Urinary bladder (tissue), 4 donors: ENCODE results near the gene PACS1. TPM values are rescaled to one million over a fixed set of nuclear protein-coding genes. Genes with fewer than 3 reads are reported as not detected.

ENCODE experiments used
- DNase-seq: peaks from one replicate; pipeline ENCODE4 v3.0.0-alpha.2; 2015; ENCODE audit errors: extremely low spot score
- H3K27ac ChIP-seq: one replicate; pipeline ENCODE4 v1.5.1; 2013; ENCODE audit warnings: low read depth, mild to moderate bottlenecking, moderate library complexity
- H3K36me3 ChIP-seq: one replicate; pipeline ENCODE4 v1.6.1; 2013; ENCODE audit warnings: mild to moderate bottlenecking, moderate library complexity; ENCODE audit not compliant: insufficient read depth
- H3K4me1 ChIP-seq: one replicate; pipeline ENCODE4 v1.6.1; 2013; ENCODE audit warnings: mild to moderate bottlenecking, moderate library complexity; ENCODE audit not compliant: insufficient read depth
- H3K4me3 ChIP-seq: one replicate; pipeline ENCODE4 v1.5.1; 2013; ENCODE audit warnings: low read depth, low read length
- WGBS: extraction: QIAGEN DNeasy Blood & Tissue Kit; methylation state at CpG from one replicate; pipeline ENCODE4 v1.1.7; 2013; 5-methylcytosine and 5-hydroxymethylcytosine counted together
- polyA plus RNA-seq: library from polyadenylated mRNA; stranded (reverse); fragments of 200-250 nt; gene quantifications from one replicate; pipeline ENCODE4 v1.2.3, GENCODE V29; 2013
- total RNA-seq: library from RNA; depleted of rRNA; stranded (reverse); fragments of >200 nt; gene quantifications from one replicate; pipeline ENCODE4 v1.2.3, GENCODE V29; 2014
- donor health status: healthy with polysubstance abuse.
- donor health status: healthy.

Gene PACS1
- total and polyA plus RNA-seq, 2 donors: 41.3 to 42.3 TPM

- Histone ChIP-seq H3K27ac (no peak overlapping the region), H3K4me1 (no peaks in the 10 kb centered on the region), H3K36me3 (no peaks in the 10 kb centered on the region), H3K4me3 (no peak overlapping the region)
- no peak for DNase-seq
- WGBS: 74% methylated on average over 9 of the region's 9 CpGs
Observed at GRCh38 chr11:66221726-66222236, 151.7 kb downstream of the PACS1 start.

- no peaks in the 10 kb centered on the region for H3K4me1 ChIP-seq
- DNase-seq: peak; percentile 82
- no peaks in the 10 kb centered on the region for H3K36me3 ChIP-seq
- no peak overlapping the region for H3K27ac ChIP-seq
- WGBS: 24% methylated on average over 21 of the region's 21 CpGs
- H3K4me3 ChIP-seq: no peak overlapping the region
Observed at GRCh38 chr11:66222358-66223149, 152.5 kb downstream of the PACS1 start.

- DNase-seq: no peak
- no peak overlapping the region for H3K4me3 ChIP-seq
- WGBS: 94% methylated on average over 10 of the region's 10 CpGs
- no peaks in the 10 kb centered on the region for H3K4me1 ChIP-seq
- peaks cover 2% of the 10 kb centered on the region for H3K36me3 ChIP-seq
- H3K27ac ChIP-seq: no peak overlapping the region
Observed at GRCh38 chr11:66224226-66224855, 154.3 kb downstream of the PACS1 start.

- no peak overlapping the region for H3K4me3 ChIP-seq
- no peak overlapping the region for H3K27ac ChIP-seq
- 63% methylated on average over 2 of the region's 2 CpGs for WGBS
- H3K4me1 ChIP-seq: no peaks in the 10 kb centered on the region
- DNase-seq: no peak
- peaks cover 2% of the 10 kb centered on the region for H3K36me3 ChIP-seq
Observed at GRCh38 chr11:66225066-66225465, 155.0 kb downstream of the PACS1 start.

- peaks cover 2% of the 10 kb centered on the region for H3K36me3 ChIP-seq
- H3K4me3 ChIP-seq: no peak overlapping the region
- H3K27ac ChIP-seq: no peak overlapping the region
- H3K4me1 ChIP-seq: no peaks in the 10 kb centered on the region
- DNase-seq: no peak
Observed at GRCh38 chr11:66226101-66226500, 156.0 kb downstream of the PACS1 start.

- Histone ChIP-seq H3K36me3 (peaks cover 5% of the 10 kb centered on the region), H3K4me1 (no peaks in the 10 kb centered on the region), H3K4me3 (no peak overlapping the region), H3K27ac (no peak overlapping the region)
- WGBS: 89% methylated on average over 5 of the region's 5 CpGs
- no peak for DNase-seq
Observed at GRCh38 chr11:66227700-66228099, 157.6 kb downstream of the PACS1 start.

- no peak for DNase-seq
- WGBS: 88% methylated on average over 6 of the region's 6 CpGs
- no peak overlapping the region for H3K4me3 ChIP-seq
Observed at GRCh38 chr11:66228521-66228920, 158.4 kb downstream of the PACS1 start.

GRCh38 chr11:66230156-66230555, 160.1 kb downstream of the PACS1 start:
- DNase-seq: no peak
- Histone ChIP-seq H3K27ac (no peak overlapping the region), H3K36me3 (peaks cover 5% of the 10 kb centered on the region), H3K4me3 (no peak overlapping the region), H3K4me1 (no peaks in the 10 kb centered on the region)
- WGBS: 81% methylated on average over 6 of the region's 6 CpGs

More at GRCh38 chr11:66228521-66228920, 158.4 kb downstream of the PACS1 start:
- H3K4me1 ChIP-seq: no peaks in the 10 kb centered on the region
- H3K27ac ChIP-seq: no peak overlapping the region
- H3K36me3 ChIP-seq: peaks cover 5% of the 10 kb centered on the region

- 92% methylated on average over 14 of the region's 14 CpGs for WGBS
Observed at GRCh38 chr11:66230978-66231377, 160.9 kb downstream of the PACS1 start.

GRCh38 chr11:66231561-66231960, 161.5 kb downstream of the PACS1 start:
- 89% methylated on average over 7 of the region's 7 CpGs for WGBS
- no peak for DNase-seq
- peaks cover 5% of the 10 kb centered on the region for H3K36me3 ChIP-seq

More at GRCh38 chr11:66230978-66231377, 160.9 kb downstream of the PACS1 start:
- H3K36me3 ChIP-seq: peaks cover 5% of the 10 kb centered on the region
- H3K27ac ChIP-seq: no peak overlapping the region
- H3K4me3 ChIP-seq: no peak overlapping the region
- no peaks in the 10 kb centered on the region for H3K4me1 ChIP-seq
- no peak for DNase-seq

GRCh38 chr11:66232769-66233168, 162.7 kb downstream of the PACS1 start:
- H3K27ac ChIP-seq: no peak overlapping the region
- 92% methylated on average over 11 of the region's 11 CpGs for WGBS
- DNase-seq: no peak
- H3K4me1 ChIP-seq: no peaks in the 10 kb centered on the region
- peaks cover 5% of the 10 kb centered on the region for H3K36me3 ChIP-seq
- H3K4me3 ChIP-seq: no peak overlapping the region

More at GRCh38 chr11:66231561-66231960, 161.5 kb downstream of the PACS1 start:
- Histone ChIP-seq H3K4me1 (no peaks in the 10 kb centered on the region), H3K27ac (no peak overlapping the region), H3K4me3 (no peak overlapping the region)

GRCh38 chr11:66233301-66233700, 163.2 kb downstream of the PACS1 start:
- Histone ChIP-seq H3K27ac (no peak overlapping the region), H3K36me3 (peaks cover 3% of the 10 kb centered on the region), H3K4me1 (no peaks in the 10 kb centered on the region), H3K4me3 (no peak overlapping the region)
- no peak for DNase-seq
- WGBS: 94% methylated on average over 5 of the region's 5 CpGs

- H3K27ac ChIP-seq: no peak overlapping the region
- peaks cover 3% of the 10 kb centered on the region for H3K36me3 ChIP-seq
- H3K4me1 ChIP-seq: no peaks in the 10 kb centered on the region
- H3K4me3 ChIP-seq: no peak overlapping the region
- WGBS: 94% methylated on average over 11 of the region's 11 CpGs
- DNase-seq: no peak
Observed at GRCh38 chr11:66235141-66235540, 165.1 kb downstream of the PACS1 start.

GRCh38 chr11:66237867-66238266, 167.8 kb downstream of the PACS1 start:
- Histone ChIP-seq H3K27ac (no peak overlapping the region), H3K36me3 (no peaks in the 10 kb centered on the region), H3K4me3 (no peak overlapping the region), H3K4me1 (no peaks in the 10 kb centered on the region)
- 96% methylated on average over 6 of the region's 6 CpGs for WGBS
- no peak for DNase-seq
